ENCODE data around the gene CTNNA1.

DNA sequence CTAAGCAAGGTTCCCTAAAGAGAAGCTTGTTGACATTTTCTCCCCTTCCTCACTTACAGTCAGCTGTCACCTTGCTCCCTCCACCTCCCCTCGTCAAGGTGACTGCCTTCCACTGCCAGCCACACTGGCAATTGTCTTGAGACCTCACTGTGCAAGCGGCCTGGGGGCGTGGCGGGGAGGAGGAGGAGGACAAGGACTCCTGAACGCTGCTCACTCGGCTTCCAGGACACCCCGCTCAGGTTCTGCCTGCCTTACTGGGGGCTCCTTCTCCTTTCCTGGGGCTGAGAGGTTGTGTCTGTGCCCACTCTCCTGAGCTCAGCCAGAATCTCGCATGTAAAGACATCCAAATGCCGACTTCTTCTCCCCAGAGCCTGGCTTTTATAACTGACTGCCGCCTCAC lies 182.2 kb downstream of the CTNNA1 start:
- TF ChIP-seq, protein P1, sequence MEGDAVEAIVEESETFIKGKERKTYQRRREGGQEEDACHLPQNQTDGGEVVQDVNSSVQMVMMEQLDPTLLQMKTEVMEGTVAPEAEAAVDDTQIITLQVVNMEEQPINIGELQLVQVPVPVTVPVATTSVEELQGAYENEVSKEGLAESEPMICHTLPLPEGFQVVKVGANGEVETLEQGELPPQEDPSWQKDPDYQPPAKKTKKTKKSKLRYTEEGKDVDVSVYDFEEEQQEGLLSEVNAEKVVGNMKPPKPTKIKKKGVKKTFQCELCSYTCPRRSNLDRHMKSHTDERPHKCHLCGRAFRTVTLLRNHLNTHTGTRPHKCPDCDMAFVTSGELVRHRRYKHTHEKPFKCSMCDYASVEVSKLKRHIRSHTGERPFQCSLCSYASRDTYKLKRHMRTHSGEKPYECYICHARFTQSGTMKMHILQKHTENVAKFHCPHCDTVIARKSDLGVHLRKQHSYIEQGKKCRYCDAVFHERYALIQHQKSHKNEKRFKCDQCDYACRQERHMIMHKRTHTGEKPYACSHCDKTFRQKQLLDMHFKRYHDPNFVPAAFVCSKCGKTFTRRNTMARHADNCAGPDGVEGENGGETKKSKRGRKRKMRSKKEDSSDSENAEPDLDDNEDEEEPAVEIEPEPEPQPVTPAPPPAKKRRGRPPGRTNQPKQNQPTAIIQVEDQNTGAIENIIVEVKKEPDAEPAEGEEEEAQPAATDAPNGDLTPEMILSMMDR (IDR thresholded peaks at IDR 0.05), result no peak
- TF ChIP-seq POLR2A (IDR thresholded peaks at IDR 0.05), result no peak

Measured in right lobe of liver (tissue), 4 donors.